ENCODE data around the gene ARPP19.

ARPP19 gene

GRCh38 chr15:52528564-52529340, 40.1 kb downstream of the ARPP19 start, which contains the start of gene MYO5A:
TSS of gene MYO5A (minus strand) at chr15:52528880. CDS start at chr15:52528806, 74 bp downstream.
- DNase-seq (ENCODE audit: low read depth in 2 of 2), result peak; percentile 68 to 72
- no peak for TF ChIP-seq CTCF (IDR thresholded peaks at IDR 0.05; ENCODE audit: low read depth, low read length)
- peak within 1 kb of the TSS; percentile 77 to 82 for H3K4me3 ChIP-seq (replicated peaks in 1 of 2; ENCODE audit: low read depth in 2 of 2, low read length in 2 of 2)

GRCh38 chr15:52527911-52528563, 40.8 kb downstream of the ARPP19 start:
- TF ChIP-seq CTCF (IDR thresholded peaks at IDR 0.05; ENCODE audit: low read depth, low read length), result no peak
- H3K4me3 ChIP-seq (replicated peaks in 1 of 2; ENCODE audit: low read depth in 2 of 2, low read length in 2 of 2), result peak overlapping the region; percentile 77 to 82
- peak; percentile 27 to 32 for DNase-seq (ENCODE audit: low read depth in 2 of 2)

- TF ChIP-seq CTCF (IDR thresholded peaks at IDR 0.05; ENCODE audit: low read depth, low read length), result no peak
- H3K4me3 ChIP-seq (replicated peaks in 1 of 2; ENCODE audit: low read depth in 2 of 2, low read length in 2 of 2), result peak overlapping the region in 1 of 2 donors; percentile 82
These were observed 41.5 kb downstream of the ARPP19 start for GRCh38 chr15:52527196-52527910.

GRCh38 chr15:52524223-52525136, 44.4 kb downstream of the ARPP19 start:
- no peak for DNase-seq (ENCODE audit: low read depth in 2 of 2)
- no peak overlapping the region for H3K4me3 ChIP-seq (replicated peaks in 1 of 2; ENCODE audit: low read depth in 2 of 2, low read length in 2 of 2)
- no peak for TF ChIP-seq CTCF (IDR thresholded peaks at IDR 0.05; ENCODE audit: low read depth, low read length)

More at GRCh38 chr15:52527196-52527910, 41.5 kb downstream of the ARPP19 start:
- no peak for DNase-seq (ENCODE audit: low read depth in 2 of 2)

- DNase-seq (ENCODE audit: low read depth in 2 of 2), result no peak
- TF ChIP-seq CTCF (IDR thresholded peaks at IDR 0.05; ENCODE audit: low read depth, low read length), result no peak
- no peak overlapping the region for H3K4me3 ChIP-seq (replicated peaks in 1 of 2; ENCODE audit: low read depth in 2 of 2, low read length in 2 of 2)
These were observed 45.2 kb downstream of the ARPP19 start for GRCh38 chr15:52523647-52524046.

- peak; percentile 41 to 82 for DNase-seq (ENCODE audit: low read depth in 2 of 2)
- TF ChIP-seq CTCF (IDR thresholded peaks at IDR 0.05; ENCODE audit: low read depth, low read length), result no peak
- no peak overlapping the region for H3K4me3 ChIP-seq (replicated peaks in 1 of 2; ENCODE audit: low read depth in 2 of 2, low read length in 2 of 2)
These were observed 45.6 kb downstream of the ARPP19 start for GRCh38 chr15:52523192-52523591.
